Measurements from ENCODE around the gene RNF212.

GRCh38 chr4:1109333-1109732 is 4.0 kb downstream of the RNF212 start:
- TF ChIP-seq EP300 (IDR thresholded peaks at IDR 0.05) (no peak), POLR2AphosphoS5 (IDR thresholded peaks at IDR 0.05) (no peak)
- TF ChIP-seq, protein P1, sequence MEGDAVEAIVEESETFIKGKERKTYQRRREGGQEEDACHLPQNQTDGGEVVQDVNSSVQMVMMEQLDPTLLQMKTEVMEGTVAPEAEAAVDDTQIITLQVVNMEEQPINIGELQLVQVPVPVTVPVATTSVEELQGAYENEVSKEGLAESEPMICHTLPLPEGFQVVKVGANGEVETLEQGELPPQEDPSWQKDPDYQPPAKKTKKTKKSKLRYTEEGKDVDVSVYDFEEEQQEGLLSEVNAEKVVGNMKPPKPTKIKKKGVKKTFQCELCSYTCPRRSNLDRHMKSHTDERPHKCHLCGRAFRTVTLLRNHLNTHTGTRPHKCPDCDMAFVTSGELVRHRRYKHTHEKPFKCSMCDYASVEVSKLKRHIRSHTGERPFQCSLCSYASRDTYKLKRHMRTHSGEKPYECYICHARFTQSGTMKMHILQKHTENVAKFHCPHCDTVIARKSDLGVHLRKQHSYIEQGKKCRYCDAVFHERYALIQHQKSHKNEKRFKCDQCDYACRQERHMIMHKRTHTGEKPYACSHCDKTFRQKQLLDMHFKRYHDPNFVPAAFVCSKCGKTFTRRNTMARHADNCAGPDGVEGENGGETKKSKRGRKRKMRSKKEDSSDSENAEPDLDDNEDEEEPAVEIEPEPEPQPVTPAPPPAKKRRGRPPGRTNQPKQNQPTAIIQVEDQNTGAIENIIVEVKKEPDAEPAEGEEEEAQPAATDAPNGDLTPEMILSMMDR (IDR thresholded peaks at IDR 0.05), result no peak

Measured in stomach (tissue), 4 donors.